Right forelimb (tissue), 1 donor: ENCODE results near the gene NANOGP8.
"Not testable (repeated sequence)": the region's sequence is repeated elsewhere in the genome, so short reads cannot be mapped to it uniquely, and the experiment has no call there.

Experiments used
- DNase-seq: peaks from one replicate; pipeline ENCODE4 v3.0.0-alpha.2; 2018

NANOGP8 gene

GRCh38 chr15:35085176-35085919 lies at the start of gene NANOGP8:
Gene NANOGP8 (minus strand): TSS chr15:35085295. CDS start chr15:35085110, 185 bp downstream.
- DNase-seq, result not testable (repeated sequence)

GRCh38 chr15:35134299-35134698 lies 49.2 kb upstream of the NANOGP8 start:
- no peak for DNase-seq

GRCh38 chr15:35130245-35130644 lies 45.1 kb upstream of the NANOGP8 start:
- no peak for DNase-seq

GRCh38 chr15:35129361-35129760 lies 44.3 kb upstream of the NANOGP8 start:
- DNase-seq, result no peak

- no peak for DNase-seq
Observed at GRCh38 chr15:35127717-35128116, 42.6 kb upstream of the NANOGP8 start.

- no peak for DNase-seq
Observed at GRCh38 chr15:35126236-35126635, 41.1 kb upstream of the NANOGP8 start.

GRCh38 chr15:35123743-35124142 lies 38.6 kb upstream of the NANOGP8 start:
- no peak for DNase-seq

GRCh38 chr15:35121611-35122359 lies 36.7 kb upstream of the NANOGP8 start:
- DNase-seq, result no peak

- DNase-seq, result no peak
Observed at GRCh38 chr15:35120173-35120572, 35.1 kb upstream of the NANOGP8 start.

GRCh38 chr15:35118960-35119359 lies 33.9 kb upstream of the NANOGP8 start:
- no peak for DNase-seq

- no peak for DNase-seq
Observed at GRCh38 chr15:35117543-35118265, 32.6 kb upstream of the NANOGP8 start.

- DNase-seq, result no peak
Observed at GRCh38 chr15:35115155-35115725, 30.1 kb upstream of the NANOGP8 start.

GRCh38 chr15:35112346-35112745 lies 27.3 kb upstream of the NANOGP8 start:
- DNase-seq, result no peak

- DNase-seq, result no peak
Observed at GRCh38 chr15:35111861-35112260, 26.8 kb upstream of the NANOGP8 start.

GRCh38 chr15:35108453-35108852 lies 23.4 kb upstream of the NANOGP8 start:
- DNase-seq, result no peak

- no peak for DNase-seq
Observed at GRCh38 chr15:35107561-35107960, 22.5 kb upstream of the NANOGP8 start.

GRCh38 chr15:35107122-35107521 lies 22.0 kb upstream of the NANOGP8 start:
- no peak for DNase-seq

- no peak for DNase-seq
Observed at GRCh38 chr15:35104526-35105147, 19.5 kb upstream of the NANOGP8 start.

GRCh38 chr15:35102186-35102585 lies 17.1 kb upstream of the NANOGP8 start:
- no peak for DNase-seq

- DNase-seq, result no peak
Observed at GRCh38 chr15:35101335-35101734, 16.2 kb upstream of the NANOGP8 start.

- DNase-seq, result no peak
Observed at GRCh38 chr15:35098737-35099136, 13.6 kb upstream of the NANOGP8 start.

- DNase-seq, result no peak
Observed at GRCh38 chr15:35095941-35096340, 10.8 kb upstream of the NANOGP8 start.

GRCh38 chr15:35092846-35093245 lies 7.8 kb upstream of the NANOGP8 start:
- DNase-seq, result no peak
